CD14-positive monocyte (primary cell): ENCODE data around the gene MPC1. TPM values are rescaled to one million over a fixed set of nuclear protein-coding genes. Genes with fewer than 3 reads are reported as not detected.

Source experiments
- DNase-seq, 3 donors: peaks; one replicate each; pipeline ENCODE4 v3.0.0-alpha.2; 2011 to 2022
- H2AFZ ChIP-seq: 2 replicates; pipeline ENCODE4 v1.6.0; 2012; ENCODE audit warnings: mild to moderate bottlenecking, low read depth, low read length, inconsistent platforms; ENCODE audit not compliant: insufficient read depth, poor library complexity, severe bottlenecking
- H3K27ac ChIP-seq, 2 donors: 1 replicate in 1 of 2; 2 replicates in 1 of 2; pipeline ENCODE4 v1.5.1; 2012 to 2013; ENCODE audit warnings: low read length in 2 of 2, control low read depth in 1 of 2, inconsistent platforms in 1 of 2, low read depth in 1 of 2, mild to moderate bottlenecking in 1 of 2
- H3K27me3 ChIP-seq, 2 donors: one replicate each; pipeline versions ENCODE4 v1.6.0 to v1.6.1; 2011 to 2013; ENCODE audit warnings: low read length in 2 of 2; ENCODE audit not compliant: control insufficient read depth in 2 of 2, insufficient read depth in 2 of 2
- H3K36me3 ChIP-seq, 2 donors: replicated peaks in 1 of 2; 1 replicate in 1 of 2; 2 replicates in 1 of 2; pipeline versions ENCODE4 v1.5.1 to v1.6.1; 2012 to 2013; ENCODE audit warnings: low read length in 2 of 2, control low read depth in 1 of 2, inconsistent platforms in 1 of 2, mild to moderate bottlenecking in 1 of 2; ENCODE audit not compliant: insufficient read depth in 2 of 2, control insufficient read depth in 1 of 2
- H3K4me1 ChIP-seq, 2 donors: 1 replicate in 1 of 2; 2 replicates in 1 of 2; pipeline versions ENCODE4 v1.5.1 to v1.6.1; 2012 to 2013; ENCODE audit warnings: low read length in 2 of 2, control low read depth in 1 of 2, inconsistent platforms in 1 of 2, mild to moderate bottlenecking in 1 of 2, moderate library complexity in 1 of 2; ENCODE audit not compliant: insufficient read depth in 2 of 2, control insufficient read depth in 1 of 2
- H3K4me2 ChIP-seq: replicated peaks from 2 replicates; pipeline ENCODE3; 2012; ENCODE audit warnings: low read length, moderate library complexity, mild to moderate bottlenecking; ENCODE audit not compliant: poor library complexity, severe bottlenecking; ENCODE audit errors: extremely low read depth
- H3K4me3 ChIP-seq, 3 experiments: fragments of 200-600 bp in 1 of 3; sonication (generic) in 1 of 3; replicated peaks in 1 of 3; 1 replicate in 2 of 3; 2 replicates in 1 of 3; pipeline ENCODE4 v1.5.1; 2011 to 2013; ENCODE audit warnings: low read length in 3 of 3, mild to moderate bottlenecking in 3 of 3, control low read depth in 2 of 3, low read depth in 2 of 3, inconsistent platforms in 1 of 3, moderate library complexity in 1 of 3
- H3K79me2 ChIP-seq: 2 replicates; pipeline ENCODE4 v1.6.0; 2012; ENCODE audit warnings: mild to moderate bottlenecking, control low read depth, inconsistent platforms, low read length, moderate library complexity; ENCODE audit not compliant: insufficient read depth
- H3K9ac ChIP-seq: 2 replicates; pipeline ENCODE4 v1.6.0; 2017; ENCODE audit warnings: low read length, mild to moderate bottlenecking; ENCODE audit not compliant: insufficient read depth, poor library complexity, severe bottlenecking
- H3K9me3 ChIP-seq, 2 donors: replicated peaks in 1 of 2; 1 replicate in 1 of 2; 2 replicates in 1 of 2; pipeline versions ENCODE4 v1.5.1 to v1.6.1; 2012 to 2013; ENCODE audit warnings: low read length in 2 of 2, control low read depth in 1 of 2; ENCODE audit not compliant: control insufficient read depth in 1 of 2, insufficient read depth in 1 of 2
- H4K20me1 ChIP-seq: 2 replicates; pipeline ENCODE4 v1.6.0; 2012; ENCODE audit warnings: mild to moderate bottlenecking, low read length, control low read depth, moderate library complexity; ENCODE audit not compliant: insufficient read depth
- H3K27ac Mint-ChIP-seq, 7 donors: one replicate each; pipeline ENCODE4 v1.8.0; 2020; ENCODE audit warnings: mild to moderate bottlenecking in 7 of 7, mixed read lengths in 7 of 7, moderate library complexity in 6 of 7, inconsistent platforms in 2 of 7
- H3K27me3 Mint-ChIP-seq, 3 donors: one replicate each; pipeline ENCODE4 v1.8.0; 2021 to 2022; ENCODE audit warnings: low read depth in 3 of 3, mild to moderate bottlenecking in 3 of 3, mixed read lengths in 3 of 3, moderate library complexity in 3 of 3, inconsistent platforms in 1 of 3
- H3K36me3 Mint-ChIP-seq, 2 donors: one replicate each; pipeline ENCODE4 v1.8.0; 2020; ENCODE audit warnings: mixed read lengths in 2 of 2, inconsistent platforms in 1 of 2, mild to moderate bottlenecking in 1 of 2
- H3K4me1 Mint-ChIP-seq: one replicate; pipeline ENCODE4 v1.8.0; 2020; ENCODE audit warnings: mild to moderate bottlenecking, mixed read lengths
- H3K4me3 Mint-ChIP-seq, 2 donors: one replicate each; pipeline ENCODE4 v1.8.0; 2020; ENCODE audit warnings: mild to moderate bottlenecking in 2 of 2, mixed read lengths in 2 of 2, moderate library complexity in 1 of 2
- H3K9me3 Mint-ChIP-seq, 7 donors: one replicate each; pipeline ENCODE4 v1.8.0; 2020 to 2022; ENCODE audit warnings: mixed read lengths in 7 of 7, mild to moderate bottlenecking in 6 of 7, moderate library complexity in 6 of 7, inconsistent platforms in 2 of 7
- WGBS: methylation state at CpG from one replicate; pipeline ENCODE4 v1.1.5; 2013; ENCODE audit warnings: missing lambda C conversion rate; ENCODE audit not compliant: insufficient coverage; 5-methylcytosine and 5-hydroxymethylcytosine counted together
- intact Hi-C, 2 donors: fragments of 100-400 bp; cut with micrococcal nuclease; formaldehyde crosslinking; loops; one replicate each; pipeline versions ENCODE4 v1.15.0 to v1.15.1; 2023
- polyA plus RNA-seq, 3 donors: library from polyadenylated mRNA; depleted of rRNA in 1 of 3; unstranded in 2 of 3; stranded (reverse) in 1 of 3; fragments of 300-500 nt in 2 of 3; fragments of >200 nt in 1 of 3; fragmentation: Illumina TruSeq in 2 of 3; gene quantifications; 1 replicate in 2 of 3; 2 replicates in 1 of 3; pipeline ENCODE4 v1.2.3, GENCODE V29; 2012 to 2021
- TF ChIP-seq, protein P1 (sequence below): fragments of 200-600 bp; IDR thresholded peaks from one replicate; pipeline ENCODE4 v1.8.0; 2022; ENCODE audit warnings: antibody characterized with exemption, mild to moderate bottlenecking

The MPC1 gene
- polyA plus RNA-seq, 3 donors: 52.4 to 122 (median 104) TPM

DNA sequence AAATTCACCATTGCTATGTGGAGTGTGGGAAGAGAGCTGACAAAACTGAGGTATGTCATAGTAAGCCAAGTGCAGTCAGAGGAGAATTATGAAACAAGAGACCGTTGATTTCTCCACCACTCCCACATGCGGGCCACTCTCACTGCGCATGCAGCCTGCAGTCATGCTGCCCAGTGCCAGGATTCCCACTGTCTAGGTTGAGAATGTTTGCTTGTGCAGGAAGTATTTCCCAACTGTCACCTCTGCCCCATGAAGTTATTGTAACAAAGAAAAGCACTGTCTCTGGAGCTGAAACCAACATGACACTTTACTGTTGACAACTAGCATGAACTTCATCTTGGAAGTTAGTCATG is 21.7 kb downstream of the MPC1 start:
- Histone ChIP-seq H3K36me3 (peaks cover 25 to 36% of the 10 kb centered on the region in 2 donors), H3K79me2 (no peaks in the 10 kb centered on the region), H3K4me3 (no peak overlapping the region), H3K4me2 (no peak overlapping the region), H3K27ac (no peak overlapping the region), H2AFZ (no peak overlapping the region), H3K9me3 (no peaks in the 10 kb centered on the region), H3K9ac (no peak overlapping the region), H4K20me1 (no peaks in the 10 kb centered on the region), H3K27me3 (no peaks in the 10 kb centered on the region), H3K4me1 (peaks cover 12 to 15% of the 10 kb centered on the region in 2 donors)
- Mint-ChIP-seq H3K27ac (peak overlapping the region in 1 of 7 donors; percentile 63), H3K27me3 (no peaks in the 10 kb centered on the region), H3K9me3 (peaks cover 0 to 4% (median 0%) of the 10 kb centered on the region in 7 donors), H3K4me3 (no peak overlapping the region), H3K4me1 (peaks cover 22% of the 10 kb centered on the region), H3K36me3 (peaks cover 29 to 35% of the 10 kb centered on the region in 2 donors)
- peak in 2 of 3 donors; percentile 29 to 63 for DNase-seq
- intact Hi-C loops: no loop called here
- TF ChIP-seq, protein P1, sequence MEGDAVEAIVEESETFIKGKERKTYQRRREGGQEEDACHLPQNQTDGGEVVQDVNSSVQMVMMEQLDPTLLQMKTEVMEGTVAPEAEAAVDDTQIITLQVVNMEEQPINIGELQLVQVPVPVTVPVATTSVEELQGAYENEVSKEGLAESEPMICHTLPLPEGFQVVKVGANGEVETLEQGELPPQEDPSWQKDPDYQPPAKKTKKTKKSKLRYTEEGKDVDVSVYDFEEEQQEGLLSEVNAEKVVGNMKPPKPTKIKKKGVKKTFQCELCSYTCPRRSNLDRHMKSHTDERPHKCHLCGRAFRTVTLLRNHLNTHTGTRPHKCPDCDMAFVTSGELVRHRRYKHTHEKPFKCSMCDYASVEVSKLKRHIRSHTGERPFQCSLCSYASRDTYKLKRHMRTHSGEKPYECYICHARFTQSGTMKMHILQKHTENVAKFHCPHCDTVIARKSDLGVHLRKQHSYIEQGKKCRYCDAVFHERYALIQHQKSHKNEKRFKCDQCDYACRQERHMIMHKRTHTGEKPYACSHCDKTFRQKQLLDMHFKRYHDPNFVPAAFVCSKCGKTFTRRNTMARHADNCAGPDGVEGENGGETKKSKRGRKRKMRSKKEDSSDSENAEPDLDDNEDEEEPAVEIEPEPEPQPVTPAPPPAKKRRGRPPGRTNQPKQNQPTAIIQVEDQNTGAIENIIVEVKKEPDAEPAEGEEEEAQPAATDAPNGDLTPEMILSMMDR: no peak
- 0% methylated on average over 1 of the region's 3 CpGs for WGBS

DNA sequence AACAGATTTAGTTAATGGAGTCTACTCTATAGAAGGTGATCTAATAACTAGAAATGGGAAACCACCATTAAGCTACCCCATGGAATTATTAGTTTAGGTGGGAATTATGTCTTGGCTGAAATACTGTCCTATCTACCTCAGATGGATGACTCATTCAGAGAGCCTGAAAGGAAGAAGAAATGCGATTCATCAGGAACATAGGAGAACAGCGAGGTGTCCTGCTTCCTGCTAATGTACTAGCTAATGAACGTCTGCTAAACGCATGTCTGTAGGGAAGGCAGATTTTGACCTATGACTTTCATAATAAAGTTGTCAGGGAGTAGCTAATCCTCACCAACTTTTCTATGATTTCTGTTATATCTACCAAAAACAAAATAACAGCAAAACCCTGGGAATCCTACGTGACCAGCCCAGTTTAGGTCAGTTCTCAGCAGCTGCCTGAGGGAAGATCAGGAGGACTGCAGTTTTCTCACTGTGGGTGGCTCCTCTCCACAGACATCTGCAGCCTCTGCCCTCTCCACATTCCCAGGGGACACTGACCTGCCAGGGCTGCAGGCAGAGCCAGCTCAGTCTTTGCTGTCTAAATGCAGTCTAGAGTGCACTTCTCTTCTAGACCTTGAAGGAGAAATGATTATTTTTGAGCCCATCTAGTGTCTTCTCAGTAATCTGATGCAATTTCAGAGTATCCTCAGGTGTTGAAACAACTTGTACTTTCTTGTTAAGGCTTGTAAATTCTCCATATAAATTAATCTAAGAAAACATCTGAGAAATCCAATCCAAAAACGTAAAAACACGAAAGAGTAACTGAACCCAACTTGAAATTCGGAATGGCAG is 22.3 kb downstream of the MPC1 start:
- intact Hi-C loops: no loop called here
- Mint-ChIP-seq H3K36me3 (peaks cover 24 to 30% of the 10 kb centered on the region in 2 donors), H3K4me3 (no peak overlapping the region), H3K27me3 (no peaks in the 10 kb centered on the region), H3K27ac (peak overlapping the region in 2 of 7 donors; percentile 33 to 60), H3K4me1 (peaks cover 22% of the 10 kb centered on the region), H3K9me3 (peaks cover 0 to 4% (median 0%) of the 10 kb centered on the region in 7 donors)
- no peaks in the 10 kb centered on the region for H3K27me3 ChIP-seq
- H3K4me1 ChIP-seq: peaks cover 12 to 15% of the 10 kb centered on the region in 2 donors
- H2AFZ ChIP-seq: no peak overlapping the region
- H4K20me1 ChIP-seq: no peaks in the 10 kb centered on the region
- TF ChIP-seq, protein P1: no peak
- no peak overlapping the region for H3K4me3 ChIP-seq
- peaks cover 20 to 30% of the 10 kb centered on the region in 2 donors for H3K36me3 ChIP-seq
- H3K9ac ChIP-seq: no peak overlapping the region
- H3K79me2 ChIP-seq: no peaks in the 10 kb centered on the region
- 60% methylated on average over 3 of the region's 8 CpGs for WGBS
- H3K9me3 ChIP-seq: no peaks in the 10 kb centered on the region
- H3K4me2 ChIP-seq: no peak overlapping the region
- peak in 1 of 3 donors; percentile 28 for DNase-seq
- H3K27ac ChIP-seq: no peak overlapping the region
